WTC11 (cell line): Measurements from ENCODE around the gene ANKRD23. TPM values are rescaled to one million over a fixed set of nuclear protein-coding genes. Genes with fewer than 3 reads are reported as not detected.

Source experiments
- ATAC-seq: fragments of 200-7000 bp; cut with Tn5 transposase; 2 replicates; pipeline ENCODE4 v1.10.0; 2021; ENCODE audit warnings: mild to moderate bottlenecking, moderate library complexity
- CTCF ChIA-PET: fragments of 300-600 bp; sonication (Branson Sonifier 250); formaldehyde crosslinking; loops from one replicate; lab custom pipeline; 2021; ENCODE audit warnings: antibody characterized with exemption; lab: Charles Lee
- POLR2A ChIA-PET: fragments of 350-600 bp; sonication (Branson Sonifier 250); formaldehyde crosslinking; loops from one replicate; lab custom pipeline; 2021; ENCODE audit warnings: antibody characterized with exemption; lab: Charles Lee
- DNase-seq: peaks from one replicate; pipeline ENCODE4 v3.0.0; 2021; ENCODE audit warnings: low spot score
- H3K27ac Mint-ChIP-seq: 2 replicates; pipeline ENCODE4 v1.8.0; 2021; ENCODE audit warnings: mixed read lengths
- H3K27me3 Mint-ChIP-seq: 2 replicates; pipeline ENCODE4 v1.8.0; 2021; ENCODE audit warnings: low read depth, mild to moderate bottlenecking, moderate library complexity, mixed read lengths
- H3K36me3 Mint-ChIP-seq: 2 replicates; pipeline ENCODE4 v1.8.0; 2021; ENCODE audit warnings: mixed read lengths
- H3K4me1 Mint-ChIP-seq: 2 replicates; pipeline ENCODE4 v1.8.0; 2022; ENCODE audit warnings: mixed read lengths
- H3K4me3 Mint-ChIP-seq: 2 replicates; pipeline ENCODE4 v1.8.0; 2021; ENCODE audit warnings: mild to moderate bottlenecking, moderate library complexity, mixed read lengths
- H3K9me3 Mint-ChIP-seq: 2 replicates; pipeline ENCODE4 v1.8.0; 2021; ENCODE audit warnings: mixed read lengths
- CREM ChIP-seq: sonication (generic); formaldehyde crosslinking; IDR thresholded peaks from 2 replicates; pipeline ENCODE4 v1.8.1; 2022; ENCODE audit warnings: mild to moderate bottlenecking, missing genetic modification reagents, moderate library complexity
- CTCF ChIP-seq: fragments of 200-600 bp; IDR thresholded peaks from 2 replicates; pipeline ENCODE4 v1.8.0; 2022; ENCODE audit warnings: antibody characterized with exemption
- GTF2I ChIP-seq: fragments of 250-450 bp; sonication (Bioruptor Pico); conservative IDR thresholded peaks from 2 replicates; pipeline ENCODE4 v1.4.0; 2021; ENCODE audit warnings: mild to moderate bottlenecking
- NR3C1 ChIP-seq: sonication (generic); formaldehyde crosslinking; conservative IDR thresholded peaks from 2 replicates; pipeline ENCODE4 v1.8.1; 2023; ENCODE audit warnings: low read depth, mild to moderate bottlenecking, missing genetic modification reagents
- RORB ChIP-seq: fragments of 250-450 bp; sonication (Bioruptor Pico); IDR thresholded peaks from 2 replicates; pipeline ENCODE4 v1.9.0; 2021; ENCODE audit warnings: mild to moderate bottlenecking
- SP1 ChIP-seq: sonication (generic); formaldehyde crosslinking; conservative IDR thresholded peaks from 2 replicates; pipeline ENCODE4 v1.8.1; 2022; ENCODE audit warnings: missing genetic modification reagents
- ZNF281 ChIP-seq: sonication (generic); formaldehyde crosslinking; IDR thresholded peaks from 2 replicates; pipeline ENCODE4 v1.8.0; 2023; ENCODE audit warnings: mild to moderate bottlenecking, missing genetic modification reagents
- ZNF425 ChIP-seq: fragments of 250-450 bp; sonication (Bioruptor Pico); conservative IDR thresholded peaks from 2 replicates; pipeline ENCODE4 v1.9.0; 2021; ENCODE audit warnings: mild to moderate bottlenecking
- total RNA-seq: library from RNA; stranded (reverse); gene quantifications from 3 replicates; pipeline ENCODE4 v1.2.3, GENCODE V29; 2021
- TF ChIP-seq, protein P1 (sequence below): sonication (generic); formaldehyde crosslinking; IDR thresholded peaks from 2 replicates; pipeline ENCODE4 v1.8.1; 2022; ENCODE audit warnings: missing genetic modification reagents, borderline replicate concordance
- TF ChIP-seq, protein P2 (sequence below): sonication (generic); formaldehyde crosslinking; IDR thresholded peaks from 2 replicates; pipeline ENCODE4 v1.8.1; 2023; ENCODE audit warnings: mild to moderate bottlenecking, missing genetic modification reagents, borderline replicate concordance
- TF ChIP-seq, protein P3 (sequence below): sonication (generic); formaldehyde crosslinking; IDR thresholded peaks from 2 replicates; pipeline ENCODE4 v1.8.0; 2022; ENCODE audit warnings: mild to moderate bottlenecking, missing genetic modification reagents
- TF ChIP-seq, protein P4 (sequence below): sonication (generic); formaldehyde crosslinking; IDR thresholded peaks from 2 replicates; pipeline ENCODE4 v1.8.1; 2023; ENCODE audit warnings: mild to moderate bottlenecking, missing genetic modification reagents, moderate library complexity

ANKRD23 gene
- total RNA-seq, 1 experiment from 2014 or later, result 3.2 TPM

DNA sequence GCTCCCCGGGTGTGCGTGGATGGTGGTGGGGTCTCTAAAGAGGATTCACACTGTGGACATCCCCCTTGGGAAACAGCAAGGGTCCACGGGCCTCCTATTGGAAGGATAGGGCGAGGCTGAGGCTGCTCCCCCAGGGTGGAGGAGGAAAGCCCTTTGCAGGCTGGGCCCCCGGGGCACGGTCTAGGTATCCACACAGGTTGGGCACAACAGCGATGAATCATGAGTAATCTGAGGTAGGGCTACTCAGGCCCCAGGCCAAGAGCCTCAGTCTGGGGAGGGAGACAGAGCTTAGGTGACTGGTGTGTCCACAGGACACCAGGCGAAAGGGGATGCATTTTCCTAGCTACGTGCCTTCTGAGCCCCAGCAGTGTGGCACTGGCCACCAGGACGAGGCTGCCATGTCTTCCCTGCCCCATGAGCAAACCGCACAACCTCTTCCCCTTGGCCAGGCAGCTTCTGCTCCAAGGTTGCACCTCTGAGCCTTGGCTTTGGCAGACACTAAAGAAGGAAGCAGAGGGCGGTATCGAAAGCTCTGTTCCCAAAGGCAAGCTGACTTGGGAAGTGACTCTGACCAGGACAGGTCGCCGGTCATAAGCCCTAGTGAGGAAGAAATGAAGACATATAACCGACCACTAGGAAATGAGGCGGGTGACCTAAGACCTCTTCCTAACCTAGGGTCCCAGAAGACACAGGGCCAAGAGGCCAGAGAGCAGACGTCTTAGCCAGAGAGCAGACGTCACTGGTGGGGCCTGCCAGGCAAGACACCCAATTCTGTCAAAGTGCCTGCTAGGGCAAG lies 40.7 kb upstream of the ANKRD23 start (continued):
- TF ChIP-seq CREM, result no peak
- TF ChIP-seq ZNF425 (CRISPR knock-in tag), result no peak

GRCh38 chr2:96883306-96883705 lies 39.5 kb upstream of the ANKRD23 start:
- Mint-ChIP-seq H3K9me3 (no peaks in the 10 kb centered on the region), H3K27me3 (no peaks in the 10 kb centered on the region), H3K36me3 (no peaks in the 10 kb centered on the region), H3K4me1 (peaks cover 42% of the 10 kb centered on the region), H3K4me3 (no peak overlapping the region), H3K27ac (no peak overlapping the region)
- POLR2A ChIA-PET, result no interaction called here
- ATAC-seq (no peak), DNase-seq (no peak)
- TF ChIP-seq, protein P1, sequence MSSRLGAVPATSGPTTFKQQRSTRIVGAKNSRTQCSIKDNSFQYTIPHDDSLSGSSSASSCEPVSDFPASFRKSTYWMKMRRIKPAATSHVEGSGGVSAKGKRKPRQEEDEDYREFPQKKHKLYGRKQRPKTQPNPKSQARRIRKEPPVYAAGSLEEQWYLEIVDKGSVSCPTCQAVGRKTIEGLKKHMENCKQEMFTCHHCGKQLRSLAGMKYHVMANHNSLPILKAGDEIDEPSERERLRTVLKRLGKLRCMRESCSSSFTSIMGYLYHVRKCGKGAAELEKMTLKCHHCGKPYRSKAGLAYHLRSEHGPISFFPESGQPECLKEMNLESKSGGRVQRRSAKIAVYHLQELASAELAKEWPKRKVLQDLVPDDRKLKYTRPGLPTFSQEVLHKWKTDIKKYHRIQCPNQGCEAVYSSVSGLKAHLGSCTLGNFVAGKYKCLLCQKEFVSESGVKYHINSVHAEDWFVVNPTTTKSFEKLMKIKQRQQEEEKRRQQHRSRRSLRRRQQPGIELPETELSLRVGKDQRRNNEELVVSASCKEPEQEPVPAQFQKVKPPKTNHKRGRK, result no peak
- TF ChIP-seq, protein P2, sequence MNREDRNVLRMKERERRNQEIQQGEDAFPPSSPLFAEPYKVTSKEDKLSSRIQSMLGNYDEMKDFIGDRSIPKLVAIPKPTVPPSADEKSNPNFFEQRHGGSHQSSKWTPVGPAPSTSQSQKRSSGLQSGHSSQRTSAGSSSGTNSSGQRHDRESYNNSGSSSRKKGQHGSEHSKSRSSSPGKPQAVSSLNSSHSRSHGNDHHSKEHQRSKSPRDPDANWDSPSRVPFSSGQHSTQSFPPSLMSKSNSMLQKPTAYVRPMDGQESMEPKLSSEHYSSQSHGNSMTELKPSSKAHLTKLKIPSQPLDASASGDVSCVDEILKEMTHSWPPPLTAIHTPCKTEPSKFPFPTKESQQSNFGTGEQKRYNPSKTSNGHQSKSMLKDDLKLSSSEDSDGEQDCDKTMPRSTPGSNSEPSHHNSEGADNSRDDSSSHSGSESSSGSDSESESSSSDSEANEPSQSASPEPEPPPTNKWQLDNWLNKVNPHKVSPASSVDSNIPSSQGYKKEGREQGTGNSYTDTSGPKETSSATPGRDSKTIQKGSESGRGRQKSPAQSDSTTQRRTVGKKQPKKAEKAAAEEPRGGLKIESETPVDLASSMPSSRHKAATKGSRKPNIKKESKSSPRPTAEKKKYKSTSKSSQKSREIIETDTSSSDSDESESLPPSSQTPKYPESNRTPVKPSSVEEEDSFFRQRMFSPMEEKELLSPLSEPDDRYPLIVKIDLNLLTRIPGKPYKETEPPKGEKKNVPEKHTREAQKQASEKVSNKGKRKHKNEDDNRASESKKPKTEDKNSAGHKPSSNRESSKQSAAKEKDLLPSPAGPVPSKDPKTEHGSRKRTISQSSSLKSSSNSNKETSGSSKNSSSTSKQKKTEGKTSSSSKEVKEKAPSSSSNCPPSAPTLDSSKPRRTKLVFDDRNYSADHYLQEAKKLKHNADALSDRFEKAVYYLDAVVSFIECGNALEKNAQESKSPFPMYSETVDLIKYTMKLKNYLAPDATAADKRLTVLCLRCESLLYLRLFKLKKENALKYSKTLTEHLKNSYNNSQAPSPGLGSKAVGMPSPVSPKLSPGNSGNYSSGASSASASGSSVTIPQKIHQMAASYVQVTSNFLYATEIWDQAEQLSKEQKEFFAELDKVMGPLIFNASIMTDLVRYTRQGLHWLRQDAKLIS (CRISPR knock-in tag), result no peak
- TF ChIP-seq CREM, result no peak
- TF ChIP-seq CTCF, result no peak
- TF ChIP-seq RORB (CRISPR knock-in tag), result no peak
- TF ChIP-seq GTF2I (CRISPR knock-in tag), result no peak
- TF ChIP-seq, protein P3, sequence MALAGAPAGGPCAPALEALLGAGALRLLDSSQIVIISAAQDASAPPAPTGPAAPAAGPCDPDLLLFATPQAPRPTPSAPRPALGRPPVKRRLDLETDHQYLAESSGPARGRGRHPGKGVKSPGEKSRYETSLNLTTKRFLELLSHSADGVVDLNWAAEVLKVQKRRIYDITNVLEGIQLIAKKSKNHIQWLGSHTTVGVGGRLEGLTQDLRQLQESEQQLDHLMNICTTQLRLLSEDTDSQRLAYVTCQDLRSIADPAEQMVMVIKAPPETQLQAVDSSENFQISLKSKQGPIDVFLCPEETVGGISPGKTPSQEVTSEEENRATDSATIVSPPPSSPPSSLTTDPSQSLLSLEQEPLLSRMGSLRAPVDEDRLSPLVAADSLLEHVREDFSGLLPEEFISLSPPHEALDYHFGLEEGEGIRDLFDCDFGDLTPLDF, result no peak
- TF ChIP-seq SP1 (CRISPR knock-in tag), result no peak
- no peak for TF ChIP-seq ZNF281 (CRISPR knock-in tag)
- TF ChIP-seq NR3C1 (CRISPR knock-in tag), result no peak
- TF ChIP-seq, protein P4, sequence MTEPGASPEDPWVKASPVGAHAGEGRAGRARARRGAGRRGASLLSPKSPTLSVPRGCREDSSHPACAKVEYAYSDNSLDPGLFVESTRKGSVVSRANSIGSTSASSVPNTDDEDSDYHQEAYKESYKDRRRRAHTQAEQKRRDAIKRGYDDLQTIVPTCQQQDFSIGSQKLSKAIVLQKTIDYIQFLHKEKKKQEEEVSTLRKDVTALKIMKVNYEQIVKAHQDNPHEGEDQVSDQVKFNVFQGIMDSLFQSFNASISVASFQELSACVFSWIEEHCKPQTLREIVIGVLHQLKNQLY, result no peak
- CTCF ChIA-PET, result interaction anchor here (1.3 to 5.0 kb wide), 3 partner anchors 15 to 67 kb away, joined by 3 to 37 read pairs (median 6); no protein-coding TSS in a partner anchor
